HG03159 (cell line): Measurements from ENCODE around the gene MLLT6.

ENCODE experiments used
- ATAC-seq: cut with Tn5 transposase; IDR thresholded peaks from one replicate; pipeline ENCODE4 v1.9.1; 2021; ENCODE audit warnings: mild to moderate bottlenecking, moderate library complexity; ENCODE audit not compliant: unreplicated experiment

The MLLT6 gene

GRCh38 chr17:38761612-38762011, 56.5 kb downstream of the MLLT6 start:
- no peak for ATAC-seq

DNA sequence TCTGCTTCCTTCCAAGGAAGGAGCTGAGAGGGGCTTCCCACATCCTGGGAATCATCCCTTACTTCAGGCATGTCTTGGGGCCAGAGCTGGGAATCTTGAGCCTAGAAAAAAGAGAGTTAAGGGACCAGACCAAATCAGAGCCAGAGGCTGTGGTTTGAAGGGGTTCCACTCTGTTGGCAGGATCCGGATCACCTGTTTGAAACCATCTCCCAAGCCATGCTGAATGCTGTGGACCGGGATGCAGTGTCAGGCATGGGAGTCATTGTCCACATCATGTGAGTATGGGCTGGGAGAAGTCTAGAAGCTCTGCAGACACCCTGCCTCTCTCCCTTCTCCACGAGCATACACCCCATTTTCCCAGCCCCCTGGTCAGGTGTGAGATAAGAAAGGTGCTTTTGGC, 57.2 kb downstream of the MLLT6 start:
- ATAC-seq, result no peak

GRCh38 chr17:38766341-38766740, 61.3 kb downstream of the MLLT6 start:
- no peak for ATAC-seq

- no peak for ATAC-seq
Observed at GRCh38 chr17:38768417-38768816, 63.3 kb downstream of the MLLT6 start.

- ATAC-seq, result no peak
Observed at GRCh38 chr17:38773258-38773657, 68.2 kb downstream of the MLLT6 start.

DNA sequence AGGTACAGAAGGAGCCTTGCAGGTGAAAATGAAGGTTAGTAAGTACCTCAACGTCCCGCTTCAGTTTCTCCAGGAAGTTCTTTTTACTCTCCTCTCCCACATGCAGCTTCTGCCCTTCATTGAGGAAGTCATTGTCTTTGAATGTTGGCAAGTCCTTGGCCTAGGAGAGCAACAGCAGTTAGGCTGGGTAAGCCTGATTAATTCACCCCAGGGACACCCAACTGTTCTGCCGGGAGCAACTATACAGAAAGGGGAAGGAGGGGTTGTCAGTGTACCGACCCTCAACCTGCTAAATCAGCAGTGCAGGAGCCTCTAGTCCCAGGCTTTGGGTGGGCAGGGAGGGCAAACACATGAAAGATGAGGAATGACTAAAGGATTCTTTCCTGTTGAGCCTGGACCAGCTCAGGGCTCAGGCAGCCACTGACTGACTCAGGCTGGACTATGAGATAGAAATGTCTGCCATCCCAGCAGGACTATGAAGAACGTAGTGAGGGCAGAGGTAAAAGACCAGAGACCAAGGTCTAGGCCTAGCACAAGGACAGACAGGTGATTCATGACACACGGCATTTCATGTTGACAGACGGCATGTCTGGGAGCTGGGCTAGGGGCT, 72.7 kb downstream of the MLLT6 start:
- ATAC-seq, result no peak
